Myocyte (in vitro differentiated cells): ENCODE data around the gene GRM7. TPM values are rescaled to one million over a fixed set of nuclear protein-coding genes. Genes with fewer than 3 reads are reported as not detected.

Source experiments
- DNase-seq: peaks from one replicate; pipeline ENCODE4 v3.0.0-alpha.2; 2012; ENCODE audit warnings: low read depth
- total RNA-seq: library from RNA; depleted of rRNA; stranded (reverse); fragments of >200 nt; gene quantifications from 2 replicates; pipeline ENCODE4 v1.2.3, GENCODE V29; 2014

The GRM7 gene
- total RNA-seq, 1 donor from 2014 or later: not detected

DNA sequence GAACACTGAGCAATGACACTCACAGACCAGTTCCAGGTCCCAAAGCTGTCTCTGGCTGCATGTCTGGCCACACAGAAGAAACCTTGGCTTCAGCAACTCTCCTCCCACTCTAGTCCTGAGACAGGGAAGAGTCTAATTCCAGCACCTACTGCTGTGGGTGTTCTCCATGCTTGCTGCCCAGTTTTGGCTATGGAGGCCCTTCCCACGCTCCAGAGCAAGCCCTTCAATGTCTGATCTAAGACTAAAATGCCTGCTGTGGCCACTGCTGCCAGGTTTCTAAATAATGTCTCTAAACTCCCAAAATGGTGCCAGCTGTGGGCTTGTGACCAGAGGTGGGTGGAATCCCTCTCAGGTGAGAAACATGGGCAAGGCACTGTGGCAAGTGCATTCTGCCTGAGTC is 531.3 kb downstream of the GRM7 start:
- DNase-seq: no peak

- DNase-seq: no peak
Observed at GRCh38 chr3:7393944-7394605, 533.2 kb downstream of the GRM7 start.

DNA sequence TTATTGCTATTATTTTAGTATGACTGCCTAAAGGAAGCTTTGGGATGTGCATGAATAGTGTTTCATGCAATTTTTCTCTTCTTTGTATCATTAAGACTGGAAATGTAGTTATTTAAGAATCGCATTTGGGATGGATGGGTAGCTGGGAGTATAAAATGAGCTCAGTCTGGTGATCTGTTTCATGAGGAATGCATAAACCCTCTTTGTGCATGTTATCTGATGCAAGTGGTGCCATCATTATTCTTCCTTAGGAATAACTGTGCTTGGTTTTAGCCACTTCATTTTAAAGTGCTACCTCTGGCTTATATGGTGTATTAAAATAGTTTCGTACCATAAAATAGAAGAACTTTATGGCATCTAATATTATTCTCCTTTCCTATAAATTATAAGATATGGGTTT is 535.6 kb downstream of the GRM7 start:
- no peak for DNase-seq

DNA sequence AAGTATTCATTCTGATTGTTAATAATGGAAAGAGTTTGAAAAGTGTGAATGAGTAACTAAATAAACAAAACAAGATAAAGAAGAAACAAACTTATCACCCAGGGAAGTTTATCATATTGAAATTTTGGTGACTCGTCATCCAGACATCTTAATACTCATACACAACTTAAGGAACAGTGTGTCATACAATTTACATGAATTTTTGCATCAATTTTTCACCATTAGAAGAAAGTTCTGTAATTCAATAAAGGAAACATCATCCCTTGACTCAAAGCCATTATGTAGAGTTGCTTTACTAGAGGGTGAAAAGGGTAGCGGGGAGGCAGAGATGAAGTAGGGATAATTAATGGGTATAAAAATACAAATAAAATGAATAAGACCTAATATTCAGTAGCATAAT is 536.2 kb downstream of the GRM7 start:
- DNase-seq: no peak

DNA sequence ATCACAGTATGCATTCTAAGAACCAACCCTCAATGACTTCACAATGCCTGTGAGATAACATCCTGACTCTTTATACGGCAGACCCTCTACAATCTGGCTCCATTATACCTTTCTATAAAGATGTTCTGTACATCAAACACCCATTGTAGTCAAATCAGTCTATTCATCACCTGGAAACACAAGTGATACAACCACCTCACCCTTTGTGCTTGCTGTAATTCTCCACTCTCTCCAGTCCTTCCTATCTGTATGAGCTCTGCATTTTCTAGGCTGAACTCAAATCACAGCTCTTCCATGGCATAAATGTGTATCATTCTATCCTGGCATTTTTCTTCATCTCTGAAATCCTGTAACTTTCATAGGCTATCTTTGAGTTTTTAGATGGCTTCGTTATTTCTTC is 539.4 kb downstream of the GRM7 start:
- no peak for DNase-seq

GRCh38 chr3:7401418-7401817 is 540.5 kb downstream of the GRM7 start:
- no peak for DNase-seq

DNA sequence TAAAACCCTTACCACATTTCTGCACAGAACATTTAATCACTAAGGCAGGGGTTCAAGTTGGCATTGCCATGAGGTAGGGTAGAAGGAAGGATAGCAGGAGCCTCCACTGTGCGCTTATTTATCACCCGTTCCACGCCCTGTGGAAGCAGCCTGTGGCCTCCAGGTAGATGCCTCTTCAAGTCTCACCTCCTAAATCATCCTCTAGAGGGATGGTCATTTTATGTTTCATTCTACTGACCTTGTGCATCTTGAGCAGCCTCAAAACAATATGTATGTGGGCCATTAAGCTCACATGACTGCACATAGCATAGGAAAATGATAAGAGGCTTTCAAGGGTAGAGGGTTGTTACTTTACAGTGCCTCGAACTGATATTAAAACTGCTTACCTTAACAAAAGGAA is 546.2 kb downstream of the GRM7 start:
- no peak for DNase-seq

DNA sequence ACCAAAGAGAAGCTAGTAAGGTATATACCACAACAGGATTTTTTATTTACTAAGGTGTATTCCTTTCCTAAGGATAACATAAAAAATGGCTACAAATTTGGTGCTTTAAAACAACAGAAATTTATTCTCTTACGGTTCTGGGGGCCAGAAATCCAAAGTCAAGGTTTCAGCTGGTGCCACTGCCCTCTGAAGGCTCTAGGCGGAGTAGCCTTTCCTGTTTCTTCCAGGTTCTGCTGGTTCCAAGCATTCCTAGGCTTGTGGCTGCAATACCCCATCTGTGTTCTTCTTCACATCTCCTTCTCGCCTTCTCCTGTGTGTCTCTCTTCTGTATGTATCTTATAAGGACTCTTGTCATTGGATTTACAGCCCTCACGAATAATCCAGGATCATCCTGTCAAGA is 549.9 kb downstream of the GRM7 start:
- DNase-seq: no peak

DNA sequence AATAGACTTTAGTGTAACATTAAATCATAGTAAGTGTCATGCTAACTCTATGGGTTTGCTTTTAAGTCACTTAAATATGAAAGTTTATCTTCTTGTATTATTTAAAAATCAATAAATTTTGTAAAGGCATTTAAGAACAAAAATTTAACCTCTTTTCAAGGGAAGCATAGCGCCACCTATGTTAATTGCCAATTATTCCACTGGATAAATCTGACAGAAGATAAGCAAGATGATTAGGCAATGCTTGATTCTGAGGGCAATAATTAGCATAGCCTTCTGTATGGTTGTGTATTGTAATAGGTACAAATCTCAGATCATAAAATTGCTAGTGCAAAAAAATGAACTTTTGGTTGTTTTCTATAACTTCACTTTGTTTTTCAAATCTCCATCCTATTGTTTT is 560.1 kb downstream of the GRM7 start:
- DNase-seq: no peak

DNA sequence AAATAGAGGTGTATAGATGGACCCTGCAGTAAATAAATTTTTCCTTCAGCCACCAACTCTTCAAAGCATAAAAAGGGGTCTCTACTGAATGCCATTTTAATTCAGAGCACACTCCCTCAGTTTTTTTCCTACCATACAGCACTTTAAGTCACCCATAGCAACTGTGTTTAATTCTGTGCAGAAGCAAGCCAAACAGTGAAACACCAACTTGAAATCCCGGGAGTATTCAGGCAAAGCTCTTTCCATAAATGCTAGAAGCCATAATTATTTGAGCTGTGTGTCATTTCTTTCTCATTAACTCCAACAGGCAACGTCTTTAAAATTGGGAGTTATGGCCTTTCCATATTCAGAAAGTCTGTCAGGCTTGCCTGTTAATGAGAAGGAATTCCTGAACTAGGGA is 562.1 kb downstream of the GRM7 start:
- DNase-seq: no peak

GRCh38 chr3:7423995-7424394 is 563.1 kb downstream of the GRM7 start:
- DNase-seq: no peak

GRCh38 chr3:7428206-7428718 is 567.3 kb downstream of the GRM7 start:
- no peak for DNase-seq

GRCh38 chr3:7432610-7433009 is 571.7 kb downstream of the GRM7 start:
- DNase-seq: no peak

DNA sequence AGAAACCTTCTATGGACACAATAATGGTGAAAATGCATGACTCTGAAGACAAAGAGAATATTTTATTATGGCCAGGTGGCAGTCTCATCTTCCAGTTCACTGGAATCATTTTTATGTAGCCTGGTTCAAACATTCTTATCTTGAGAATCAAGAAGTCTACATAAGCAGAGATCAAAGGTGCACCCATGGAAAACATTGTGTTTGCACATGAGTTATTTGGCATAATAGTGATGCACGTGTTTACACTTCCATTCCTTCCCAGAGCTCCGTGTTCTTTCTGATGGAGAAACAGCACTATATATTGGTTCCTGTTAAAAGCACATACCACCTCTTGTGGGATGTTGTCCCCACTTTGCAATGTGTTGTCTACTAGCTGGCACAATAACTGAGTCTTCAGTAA is 572.2 kb downstream of the GRM7 start:
- DNase-seq: no peak

DNA sequence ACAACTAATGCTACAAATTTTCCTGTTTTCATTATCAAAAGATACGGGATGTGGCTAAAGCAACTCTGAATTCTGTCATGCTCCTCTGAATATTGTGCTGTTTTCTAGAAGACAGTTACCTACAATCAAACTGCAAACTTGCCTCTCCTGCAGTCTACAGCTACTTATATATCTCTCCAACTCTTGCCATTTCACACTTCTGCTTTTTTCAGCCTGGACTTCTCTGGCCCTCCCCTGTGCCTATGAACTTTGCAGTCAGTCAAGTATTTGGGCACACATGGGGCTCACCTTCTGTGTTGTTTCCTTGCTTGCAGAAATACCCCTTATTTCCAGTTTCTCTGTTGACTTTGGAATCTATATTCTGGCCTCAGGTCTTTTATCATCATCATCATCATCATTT is 575.6 kb downstream of the GRM7 start:
- no peak for DNase-seq

DNA sequence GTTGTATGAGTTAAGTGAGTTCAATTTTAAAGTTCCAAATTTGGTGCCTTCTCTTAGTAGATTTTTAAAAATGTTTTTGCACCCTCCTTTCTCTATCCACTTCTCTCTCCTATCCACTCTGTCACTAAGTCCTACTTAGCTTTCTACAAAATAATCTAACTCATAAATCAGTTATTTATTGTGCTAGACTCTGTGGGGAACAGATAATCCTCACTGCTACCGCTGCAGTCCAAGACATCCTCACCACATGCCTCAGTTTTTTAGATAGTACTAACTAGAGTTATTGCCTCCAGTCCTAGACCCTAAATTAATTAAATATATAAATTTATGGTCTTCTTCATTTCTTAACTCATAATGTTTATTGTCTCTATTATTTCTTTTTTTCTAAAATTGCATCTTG is 576.3 kb downstream of the GRM7 start:
- no peak for DNase-seq

GRCh38 chr3:7439101-7439680 is 578.3 kb downstream of the GRM7 start:
- no peak for DNase-seq

DNA sequence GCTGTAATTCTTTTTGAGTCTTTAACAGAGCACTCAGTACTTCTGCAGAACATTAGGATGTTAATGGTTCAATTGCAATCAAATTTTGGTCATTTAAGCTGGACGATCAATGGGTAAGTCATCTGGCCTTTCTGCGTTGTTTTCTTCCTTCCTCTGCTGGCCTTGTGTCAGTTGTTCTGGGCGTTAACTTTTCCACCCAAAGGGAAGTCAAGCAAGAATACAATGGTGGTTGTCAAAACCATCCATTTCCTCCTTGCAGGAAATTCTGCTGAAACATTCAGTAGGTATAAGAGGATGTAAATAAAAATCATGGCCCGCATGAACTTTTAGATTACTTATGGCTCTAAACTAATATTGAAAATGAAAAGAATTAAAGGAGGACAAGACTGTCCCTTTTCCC is 584.0 kb downstream of the GRM7 start:
- DNase-seq: no peak

DNA sequence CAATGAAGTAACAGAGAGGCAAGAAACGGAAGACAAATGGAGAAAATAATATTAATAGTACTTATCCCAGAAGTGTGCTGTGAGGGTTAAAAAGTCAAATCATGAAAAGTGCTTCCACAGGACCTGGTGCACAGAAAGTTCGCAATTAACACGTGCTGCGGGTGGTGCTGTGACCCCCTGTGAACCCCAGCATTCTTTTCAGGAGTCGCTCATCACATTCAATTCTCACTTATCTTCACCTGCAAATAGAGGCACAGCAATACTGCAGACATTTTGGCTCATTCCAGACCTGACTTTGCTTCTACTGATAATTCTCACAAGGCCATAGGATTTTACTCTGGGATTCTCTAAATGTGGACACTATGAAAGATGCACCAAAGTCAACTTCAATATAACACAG is 584.4 kb downstream of the GRM7 start:
- DNase-seq: no peak

DNA sequence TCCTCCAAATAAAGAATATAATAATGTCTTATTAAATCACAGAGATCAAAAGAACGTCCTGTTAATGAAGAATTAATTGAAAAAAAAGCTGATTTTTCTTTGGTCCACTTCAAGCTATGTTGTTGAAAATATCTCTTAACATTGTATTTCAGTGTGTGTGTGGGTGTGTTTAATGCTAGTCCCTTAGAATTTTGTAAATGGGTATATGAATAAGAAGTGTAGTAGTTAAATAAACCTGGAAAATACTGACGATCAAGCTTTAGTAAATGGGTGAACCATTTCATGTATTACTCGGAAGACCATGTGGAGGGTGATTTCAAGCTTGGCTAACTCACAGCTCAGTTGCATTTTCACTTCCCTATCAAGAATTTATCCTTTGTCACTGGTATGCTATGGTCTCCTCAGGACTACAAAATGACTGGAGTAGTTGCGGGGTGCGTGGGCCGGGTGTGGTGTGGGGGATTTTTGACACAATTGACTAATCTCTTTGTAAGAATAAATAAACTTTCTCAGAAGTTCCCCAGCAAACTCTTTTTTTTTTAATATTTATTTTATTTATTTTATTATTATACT is 586.4 kb downstream of the GRM7 start:
- DNase-seq: no peak

GRCh38 chr3:7456386-7456785 is 595.5 kb downstream of the GRM7 start:
- DNase-seq: no peak

DNA sequence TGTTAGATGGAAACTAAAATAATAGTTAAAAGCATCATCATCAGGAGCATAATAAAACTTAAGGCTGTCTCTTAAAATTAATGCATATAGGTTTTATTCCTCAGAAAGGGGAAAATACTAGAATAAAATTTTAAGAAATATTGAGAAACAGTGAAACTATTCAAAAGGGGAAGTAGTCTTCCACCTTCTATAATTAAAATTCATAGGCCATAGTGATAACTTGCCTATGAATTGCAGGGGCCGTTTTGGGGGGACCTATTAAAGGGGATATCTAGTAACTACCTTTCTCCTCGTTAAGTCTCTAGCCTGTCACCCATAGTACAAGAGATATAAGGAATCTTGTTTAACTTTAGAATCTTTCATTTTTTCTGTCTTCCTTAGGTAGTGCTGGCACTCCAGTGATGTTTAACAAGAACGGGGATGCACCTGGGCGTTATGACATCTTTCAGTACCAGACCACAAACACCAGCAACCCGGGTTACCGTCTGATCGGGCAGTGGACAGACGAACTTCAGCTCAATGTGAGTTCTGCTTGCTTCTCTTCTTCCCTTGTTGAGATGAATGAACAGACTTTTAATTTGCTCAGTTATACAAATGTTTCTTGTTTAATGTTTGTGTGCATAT is 600.4 kb downstream of the GRM7 start:
- DNase-seq: no peak

GRCh38 chr3:7469866-7470265 is 609.0 kb downstream of the GRM7 start:
- no peak for DNase-seq
